Measurements from ENCODE around the gene SOBP. TPM values are rescaled to one million over a fixed set of nuclear protein-coding genes. Genes with fewer than 3 reads are reported as not detected.

Gene SOBP
- total and polyA plus RNA-seq, 2 donors (not counting 1 experiment from before 2014, with no cell fraction given), result 0.82 to 1.5 TPM

- no peak overlapping the region for H3K4me3 ChIP-seq (ENCODE audit: control extremely low read depth in 1 of 5, extremely low read depth in 1 of 5, insufficient read depth in 1 of 5, low read depth in 2 of 5, low read length in 4 of 5)
- no peaks in the 10 kb centered on the region for H3K9me3 ChIP-seq (ENCODE audit: control extremely low read depth in 1 of 3, control insufficient read depth in 2 of 3, insufficient read depth in 1 of 3, low read length in 2 of 3)
- no peaks in the 10 kb centered on the region for H3K9me3 Mint-ChIP-seq (ENCODE audit: insufficient read depth)
- H3K4me3 Mint-ChIP-seq, result no peak overlapping the region
- no peaks in the 10 kb centered on the region for H3K36me3 ChIP-seq (replicated peaks in 1 of 2; ENCODE audit: control extremely low read depth in 1 of 2, control insufficient read depth in 1 of 2, extremely low read depth in 1 of 2, insufficient read depth in 2 of 2, low read length in 1 of 2)
- TF ChIP-seq EZH2 (IDR thresholded peaks at IDR 0.05; ENCODE audit: borderline replicate concordance, insufficient read depth, low read depth, low read length, poor library complexity, severe bottlenecking) (no peak), CTCF (IDR thresholded peaks at IDR 0.05) (no peak)
- ChIA-PET CTCF (no interaction called here), POLR2A (no interaction called here)
- H4K20me1 ChIP-seq (ENCODE audit: control insufficient read depth, insufficient read depth, low read length, poor library complexity, severe bottlenecking), result no peaks in the 10 kb centered on the region
- peaks cover 0 to 4% of the 10 kb centered on the region in 2 donors for H3K4me1 ChIP-seq (ENCODE audit: control insufficient read depth in 2 of 2, insufficient read depth in 2 of 2, low read length in 2 of 2)
- H3K4me2 ChIP-seq (replicated peaks; ENCODE audit: low read depth, low read length, poor library complexity, severe bottlenecking), result no peak overlapping the region
- H3K4me1 Mint-ChIP-seq, result peaks cover 6% of the 10 kb centered on the region
- DNase-seq, result no peak
- H2AFZ ChIP-seq (ENCODE audit: insufficient read depth, low read depth, low read length, poor library complexity, severe bottlenecking), result no peak overlapping the region
- H3K27ac Mint-ChIP-seq, result no peak overlapping the region
- H3K27ac ChIP-seq (ENCODE audit: low read length in 2 of 2), result no peak overlapping the region
- ATAC-seq (ENCODE audit: low read depth), result no peak
- intact Hi-C loops (cut with micrococcal nuclease), result no loop called here
- no peaks in the 10 kb centered on the region for H3K27me3 ChIP-seq (replicated peaks in 1 of 4; ENCODE audit: control extremely low read depth in 1 of 4, control insufficient read depth in 3 of 4, insufficient read depth in 4 of 4, low read length in 3 of 4)
- H3K27me3 Mint-ChIP-seq, result no peaks in the 10 kb centered on the region
- no peaks in the 10 kb centered on the region for H3K79me2 ChIP-seq (ENCODE audit: control insufficient read depth, insufficient read depth, low read length)
- no peak overlapping the region for H3K9ac ChIP-seq (ENCODE audit: low read length)
These were observed 67.8 kb downstream of the SOBP start for GRCh38 chr6:107557698-107558097.

GRCh38 chr6:107560657-107561056, 70.7 kb downstream of the SOBP start:
- H3K4me1 ChIP-seq (ENCODE audit: control insufficient read depth in 2 of 2, insufficient read depth in 2 of 2, low read length in 2 of 2), result peaks cover 0 to 4% of the 10 kb centered on the region in 2 donors
- Mint-ChIP-seq H3K4me3 (no peak overlapping the region), H3K27me3 (peaks cover 5% of the 10 kb centered on the region), H3K27ac (no peak overlapping the region), H3K9me3 (ENCODE audit: insufficient read depth) (no peaks in the 10 kb centered on the region), H3K4me1 (peaks cover 6% of the 10 kb centered on the region)
- TF ChIP-seq CTCF (IDR thresholded peaks at IDR 0.05), result no peak
- TF ChIP-seq EZH2 (IDR thresholded peaks at IDR 0.05; ENCODE audit: borderline replicate concordance, insufficient read depth, low read depth, low read length, poor library complexity, severe bottlenecking), result no peak
- H4K20me1 ChIP-seq (ENCODE audit: control insufficient read depth, insufficient read depth, low read length, poor library complexity, severe bottlenecking), result no peaks in the 10 kb centered on the region
- H3K4me3 ChIP-seq (ENCODE audit: control extremely low read depth in 1 of 5, extremely low read depth in 1 of 5, insufficient read depth in 1 of 5, low read depth in 2 of 5, low read length in 4 of 5), result no peak overlapping the region
- intact Hi-C loops (cut with micrococcal nuclease), result no loop called here
- ATAC-seq (ENCODE audit: low read depth) (no peak), DNase-seq (no peak)
- no peaks in the 10 kb centered on the region for H3K9me3 ChIP-seq (ENCODE audit: control extremely low read depth in 1 of 3, control insufficient read depth in 2 of 3, insufficient read depth in 1 of 3, low read length in 2 of 3)
- no peaks in the 10 kb centered on the region for H3K27me3 ChIP-seq (replicated peaks in 1 of 4; ENCODE audit: control extremely low read depth in 1 of 4, control insufficient read depth in 3 of 4, insufficient read depth in 4 of 4, low read length in 3 of 4)
- no peak overlapping the region for H3K9ac ChIP-seq (ENCODE audit: low read length)
- no peak overlapping the region for H2AFZ ChIP-seq (ENCODE audit: insufficient read depth, low read depth, low read length, poor library complexity, severe bottlenecking)
- CTCF ChIA-PET, result no interaction called here
- H3K4me2 ChIP-seq (replicated peaks; ENCODE audit: low read depth, low read length, poor library complexity, severe bottlenecking), result no peak overlapping the region
- WGBS (ENCODE audit: insufficient coverage), result 100% methylated on average over 2 of the region's 4 CpGs
- no peak overlapping the region for H3K27ac ChIP-seq (ENCODE audit: low read length in 2 of 2)
- no peaks in the 10 kb centered on the region for H3K36me3 ChIP-seq (replicated peaks in 1 of 2; ENCODE audit: control extremely low read depth in 1 of 2, control insufficient read depth in 1 of 2, extremely low read depth in 1 of 2, insufficient read depth in 2 of 2, low read length in 1 of 2)
- POLR2A ChIA-PET, result no interaction called here
- H3K79me2 ChIP-seq (ENCODE audit: control insufficient read depth, insufficient read depth, low read length), result no peaks in the 10 kb centered on the region
